ENCODE results near the gene COMMD1. TPM values are rescaled to one million over a fixed set of nuclear protein-coding genes. Genes with fewer than 3 reads are reported as not detected.

COMMD1 gene
- polyA plus RNA-seq, 1 donor from 2014 or later: 69.1 TPM

DNA sequence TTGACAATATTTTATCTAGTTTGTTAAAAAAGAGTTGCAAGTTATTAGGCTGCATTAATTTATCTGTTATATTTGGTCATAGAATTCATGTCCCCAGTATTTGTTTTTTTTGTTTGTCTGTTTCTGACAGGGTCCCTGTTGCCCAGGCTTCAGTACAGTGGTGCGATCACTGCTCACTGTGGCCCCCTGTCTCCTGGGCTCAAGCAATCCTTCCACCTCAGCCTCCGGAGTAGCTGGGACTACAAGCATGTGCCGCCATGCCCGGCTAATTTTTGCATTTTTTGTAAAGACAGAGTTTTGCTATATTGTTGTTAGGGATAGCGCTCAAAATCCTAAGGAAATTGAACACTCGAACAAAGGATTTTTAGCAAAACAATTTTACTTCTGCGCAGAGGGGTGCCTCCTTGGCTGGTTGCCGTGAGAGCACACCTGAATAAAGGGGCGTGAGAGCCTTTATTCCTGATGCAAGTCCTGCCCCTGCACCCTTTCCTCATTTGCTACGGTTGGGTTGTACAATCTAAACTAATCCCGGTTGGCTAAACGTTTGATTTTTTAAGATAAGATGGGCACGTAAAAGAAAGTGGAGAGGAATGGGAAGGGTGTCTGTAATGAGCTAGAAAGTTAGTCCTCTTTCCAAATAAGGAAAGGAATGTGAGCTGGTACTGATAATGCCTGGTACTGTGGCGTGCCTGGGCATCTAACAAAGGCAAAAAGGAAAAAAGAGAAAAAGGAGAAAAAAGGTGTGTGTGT is 65.5 kb downstream of the COMMD1 start:
- Histone ChIP-seq H2AFZ (ENCODE audit: low read depth, low read length) (no peak overlapping the region), H4K20me1 (ENCODE audit: insufficient read depth) (no peaks in the 10 kb centered on the region), H3K4me2 (ENCODE audit: low read length) (no peak overlapping the region), H3K27ac (ENCODE audit: low read length) (no peak overlapping the region), H3K79me2 (replicated peaks; ENCODE audit: insufficient read depth, low read length) (no peaks in the 10 kb centered on the region), H3F3A (ENCODE audit: insufficient read depth, low read length, poor library complexity, severe bottlenecking) (no peaks in the 10 kb centered on the region), H3K4me3 (ENCODE audit: low read length) (no peak overlapping the region), H3K9ac (ENCODE audit: low read length) (no peak overlapping the region), H3K9me3 (ENCODE audit: low read length) (no peaks in the 10 kb centered on the region), H3K27me3 (ENCODE audit: insufficient read depth, low read depth, low read length) (no peaks in the 10 kb centered on the region), H3K36me3 (ENCODE audit: insufficient read depth, low read length) (no peaks in the 10 kb centered on the region), H3K9me2 (ENCODE audit: insufficient read depth, low read length) (no peaks in the 10 kb centered on the region)
- TF ChIP-seq EZH2 (IDR thresholded peaks at IDR 0.05; ENCODE audit: borderline replicate concordance, insufficient read depth, low read length, poor library complexity, severe bottlenecking): no peak
- TF ChIP-seq, protein P1, sequence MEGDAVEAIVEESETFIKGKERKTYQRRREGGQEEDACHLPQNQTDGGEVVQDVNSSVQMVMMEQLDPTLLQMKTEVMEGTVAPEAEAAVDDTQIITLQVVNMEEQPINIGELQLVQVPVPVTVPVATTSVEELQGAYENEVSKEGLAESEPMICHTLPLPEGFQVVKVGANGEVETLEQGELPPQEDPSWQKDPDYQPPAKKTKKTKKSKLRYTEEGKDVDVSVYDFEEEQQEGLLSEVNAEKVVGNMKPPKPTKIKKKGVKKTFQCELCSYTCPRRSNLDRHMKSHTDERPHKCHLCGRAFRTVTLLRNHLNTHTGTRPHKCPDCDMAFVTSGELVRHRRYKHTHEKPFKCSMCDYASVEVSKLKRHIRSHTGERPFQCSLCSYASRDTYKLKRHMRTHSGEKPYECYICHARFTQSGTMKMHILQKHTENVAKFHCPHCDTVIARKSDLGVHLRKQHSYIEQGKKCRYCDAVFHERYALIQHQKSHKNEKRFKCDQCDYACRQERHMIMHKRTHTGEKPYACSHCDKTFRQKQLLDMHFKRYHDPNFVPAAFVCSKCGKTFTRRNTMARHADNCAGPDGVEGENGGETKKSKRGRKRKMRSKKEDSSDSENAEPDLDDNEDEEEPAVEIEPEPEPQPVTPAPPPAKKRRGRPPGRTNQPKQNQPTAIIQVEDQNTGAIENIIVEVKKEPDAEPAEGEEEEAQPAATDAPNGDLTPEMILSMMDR (IDR thresholded peaks at IDR 0.05; ENCODE audit: poor library complexity, severe bottlenecking): no peak

DNA sequence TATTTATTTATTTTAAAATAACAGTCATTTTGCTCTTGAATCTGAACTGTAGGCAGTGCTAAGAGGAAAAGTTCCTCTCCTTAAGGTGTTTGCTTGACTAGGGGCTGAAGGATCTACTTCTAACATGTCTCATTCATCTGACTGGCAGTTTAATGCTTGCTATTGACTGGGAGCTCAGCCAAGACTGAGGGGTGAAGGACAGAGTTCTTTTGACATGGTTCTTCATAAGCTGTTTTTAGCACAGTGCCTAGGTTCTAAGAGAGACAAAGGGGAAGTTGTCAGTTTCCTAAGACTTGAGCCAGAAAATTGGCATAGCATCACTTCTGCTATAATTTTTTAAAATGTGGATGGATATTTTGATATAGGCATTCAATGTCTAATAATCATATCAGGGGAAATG is 73.0 kb downstream of the COMMD1 start:
- H3K4me3 ChIP-seq (ENCODE audit: low read length): no peak overlapping the region
- no peak overlapping the region for H3K9ac ChIP-seq (ENCODE audit: low read length)
- H4K20me1 ChIP-seq (ENCODE audit: insufficient read depth): no peaks in the 10 kb centered on the region
- H2AFZ ChIP-seq (ENCODE audit: low read depth, low read length): no peak overlapping the region
- no peaks in the 10 kb centered on the region for H3K9me3 ChIP-seq (ENCODE audit: low read length)
- no peak overlapping the region for H3K4me2 ChIP-seq (ENCODE audit: low read length)
- H3K9me2 ChIP-seq (ENCODE audit: insufficient read depth, low read length): no peaks in the 10 kb centered on the region
- H3K79me2 ChIP-seq (replicated peaks; ENCODE audit: insufficient read depth, low read length): no peaks in the 10 kb centered on the region
- no peaks in the 10 kb centered on the region for H3K27me3 ChIP-seq (ENCODE audit: insufficient read depth, low read depth, low read length)
- no peak overlapping the region for H3K27ac ChIP-seq (ENCODE audit: low read length)
- H3F3A ChIP-seq (ENCODE audit: insufficient read depth, low read length, poor library complexity, severe bottlenecking): no peaks in the 10 kb centered on the region
- H3K36me3 ChIP-seq (ENCODE audit: insufficient read depth, low read length): no peaks in the 10 kb centered on the region
- TF ChIP-seq, protein P1 (IDR thresholded peaks at IDR 0.05; ENCODE audit: poor library complexity, severe bottlenecking): no peak
- TF ChIP-seq EP300 (conservative IDR thresholded peaks at IDR 0.05; ENCODE audit: poor library complexity, severe bottlenecking) (no peak), POLR2AphosphoS5 (IDR thresholded peaks at IDR 0.05) (no peak), SMC3 (conservative IDR thresholded peaks at IDR 0.05; ENCODE audit: poor library complexity) (no peak)
- TF ChIP-seq, protein P2, sequence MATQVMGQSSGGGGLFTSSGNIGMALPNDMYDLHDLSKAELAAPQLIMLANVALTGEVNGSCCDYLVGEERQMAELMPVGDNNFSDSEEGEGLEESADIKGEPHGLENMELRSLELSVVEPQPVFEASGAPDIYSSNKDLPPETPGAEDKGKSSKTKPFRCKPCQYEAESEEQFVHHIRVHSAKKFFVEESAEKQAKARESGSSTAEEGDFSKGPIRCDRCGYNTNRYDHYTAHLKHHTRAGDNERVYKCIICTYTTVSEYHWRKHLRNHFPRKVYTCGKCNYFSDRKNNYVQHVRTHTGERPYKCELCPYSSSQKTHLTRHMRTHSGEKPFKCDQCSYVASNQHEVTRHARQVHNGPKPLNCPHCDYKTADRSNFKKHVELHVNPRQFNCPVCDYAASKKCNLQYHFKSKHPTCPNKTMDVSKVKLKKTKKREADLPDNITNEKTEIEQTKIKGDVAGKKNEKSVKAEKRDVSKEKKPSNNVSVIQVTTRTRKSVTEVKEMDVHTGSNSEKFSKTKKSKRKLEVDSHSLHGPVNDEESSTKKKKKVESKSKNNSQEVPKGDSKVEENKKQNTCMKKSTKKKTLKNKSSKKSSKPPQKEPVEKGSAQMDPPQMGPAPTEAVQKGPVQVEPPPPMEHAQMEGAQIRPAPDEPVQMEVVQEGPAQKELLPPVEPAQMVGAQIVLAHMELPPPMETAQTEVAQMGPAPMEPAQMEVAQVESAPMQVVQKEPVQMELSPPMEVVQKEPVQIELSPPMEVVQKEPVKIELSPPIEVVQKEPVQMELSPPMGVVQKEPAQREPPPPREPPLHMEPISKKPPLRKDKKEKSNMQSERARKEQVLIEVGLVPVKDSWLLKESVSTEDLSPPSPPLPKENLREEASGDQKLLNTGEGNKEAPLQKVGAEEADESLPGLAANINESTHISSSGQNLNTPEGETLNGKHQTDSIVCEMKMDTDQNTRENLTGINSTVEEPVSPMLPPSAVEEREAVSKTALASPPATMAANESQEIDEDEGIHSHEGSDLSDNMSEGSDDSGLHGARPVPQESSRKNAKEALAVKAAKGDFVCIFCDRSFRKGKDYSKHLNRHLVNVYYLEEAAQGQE (IDR thresholded peaks at IDR 0.05; ENCODE audit: borderline replicate concordance): no peak
